Naive thymus-derived CD4-positive, alpha-beta T cell (primary cell): ENCODE results near the gene ABTB1. TPM values are rescaled to one million over a fixed set of nuclear protein-coding genes. Genes with fewer than 3 reads are reported as not detected.

Experiments
- ATAC-seq: fragments of 150-1000 bp; cut with Tn5 transposase; 2 replicates; pipeline ENCODE4 v1.10.0; 2021; ENCODE audit warnings: mild to moderate bottlenecking, moderate library complexity
- CTCF ChIA-PET: fragments of 350-600 bp; sonication (Branson Sonifier 250); formaldehyde crosslinking; loops from one replicate; lab custom pipeline; 2021; ENCODE audit warnings: antibody characterized with exemption; lab: Charles Lee
- POLR2A ChIA-PET: fragments of 350-600 bp; sonication (Branson Sonifier 250); formaldehyde crosslinking; loops from one replicate; lab custom pipeline; 2021; ENCODE audit warnings: antibody characterized with exemption, inconsistent platforms; lab: Charles Lee
- DNase-seq, 9 donors: peaks; one replicate each; pipeline versions ENCODE4 v3.0.0 to v3.0.0-alpha.2; 2020 to 2022; ENCODE audit warnings: mixed read lengths in 1 of 9
- H3K27ac ChIP-seq: one replicate; pipeline ENCODE4 v1.7.0; 2013; ENCODE audit warnings: mild to moderate bottlenecking, low read depth, low read length, moderate library complexity
- H3K27me3 ChIP-seq, 2 donors: one replicate each; pipeline ENCODE4 v1.7.0; 2013; ENCODE audit warnings: low read length in 2 of 2, mild to moderate bottlenecking in 2 of 2, moderate library complexity in 2 of 2; ENCODE audit not compliant: control insufficient read depth in 2 of 2, insufficient read depth in 2 of 2
- H3K36me3 ChIP-seq, 3 experiments: 1 replicate in 2 of 3; 2 replicates in 1 of 3; pipeline ENCODE4 v1.7.0; 2013; ENCODE audit warnings: low read length in 3 of 3, mild to moderate bottlenecking in 3 of 3, moderate library complexity in 1 of 3; ENCODE audit not compliant: insufficient read depth in 3 of 3, control insufficient read depth in 2 of 3
- H3K4me1 ChIP-seq, 2 donors: one replicate each; pipeline ENCODE4 v1.7.0; 2013; ENCODE audit warnings: low read length in 2 of 2, mild to moderate bottlenecking in 2 of 2, moderate library complexity in 1 of 2; ENCODE audit not compliant: control insufficient read depth in 2 of 2, insufficient read depth in 2 of 2
- H3K4me3 ChIP-seq: 2 replicates; pipeline ENCODE4 v1.7.0; 2013; ENCODE audit warnings: mild to moderate bottlenecking, low read length
- H3K9me3 ChIP-seq, 3 experiments: 1 replicate in 2 of 3; 2 replicates in 1 of 3; pipeline ENCODE4 v1.7.0; 2013; ENCODE audit warnings: low read length in 3 of 3; ENCODE audit not compliant: control insufficient read depth in 2 of 3
- H3K27ac Mint-ChIP-seq, 9 donors: one replicate each; pipeline ENCODE4 v1.8.0; 2020 to 2022; ENCODE audit warnings: mixed read lengths in 9 of 9, mild to moderate bottlenecking in 8 of 9, moderate library complexity in 5 of 9, inconsistent platforms in 2 of 9
- H3K27me3 Mint-ChIP-seq, 5 donors: one replicate each; pipeline ENCODE4 v1.8.0; 2021 to 2022; ENCODE audit warnings: mixed read lengths in 5 of 5, mild to moderate bottlenecking in 1 of 5
- H3K36me3 Mint-ChIP-seq, 5 donors: one replicate each; pipeline ENCODE4 v1.8.0; 2020 to 2022; ENCODE audit warnings: mixed read lengths in 5 of 5, mild to moderate bottlenecking in 3 of 5, inconsistent platforms in 1 of 5
- H3K4me1 Mint-ChIP-seq, 7 donors: one replicate each; pipeline ENCODE4 v1.8.0; 2020 to 2022; ENCODE audit warnings: mixed read lengths in 7 of 7, mild to moderate bottlenecking in 3 of 7, inconsistent platforms in 1 of 7
- H3K4me3 Mint-ChIP-seq, 10 donors: one replicate each; pipeline ENCODE4 v1.8.0; 2020 to 2022; ENCODE audit warnings: mild to moderate bottlenecking in 10 of 10, mixed read lengths in 10 of 10, moderate library complexity in 6 of 10, inconsistent platforms in 2 of 10
- H3K9me3 Mint-ChIP-seq, 11 donors: one replicate each; pipeline ENCODE4 v1.8.0; 2020 to 2022; ENCODE audit warnings: mixed read lengths in 11 of 11, mild to moderate bottlenecking in 4 of 11, inconsistent platforms in 1 of 11, moderate library complexity in 1 of 11
- intact Hi-C, 2 donors: fragments of 100-400 bp; cut with micrococcal nuclease; formaldehyde crosslinking; loops; one replicate each; pipeline ENCODE4 v1.15.1; 2023
- polyA plus RNA-seq, 2 donors: library from polyadenylated mRNA; unstranded; fragments of 300-500 nt; fragmentation: Illumina TruSeq; gene quantifications; one replicate each; pipeline ENCODE4 v1.2.3, GENCODE V29; 2021
- total RNA-seq, 6 experiments: library from RNA in 5 of 6; stranded (reverse) in 5 of 6; gene quantifications; 1 replicate in 5 of 6; 2 replicates in 1 of 6; pipeline ENCODE4 v1.2.3 and lab custom pipeline; 2021 to 2026

The ABTB1 gene
- total and polyA plus RNA-seq, 7 experiments from 2014 or later: 26.7 to 182 (median 115) TPM

DNA sequence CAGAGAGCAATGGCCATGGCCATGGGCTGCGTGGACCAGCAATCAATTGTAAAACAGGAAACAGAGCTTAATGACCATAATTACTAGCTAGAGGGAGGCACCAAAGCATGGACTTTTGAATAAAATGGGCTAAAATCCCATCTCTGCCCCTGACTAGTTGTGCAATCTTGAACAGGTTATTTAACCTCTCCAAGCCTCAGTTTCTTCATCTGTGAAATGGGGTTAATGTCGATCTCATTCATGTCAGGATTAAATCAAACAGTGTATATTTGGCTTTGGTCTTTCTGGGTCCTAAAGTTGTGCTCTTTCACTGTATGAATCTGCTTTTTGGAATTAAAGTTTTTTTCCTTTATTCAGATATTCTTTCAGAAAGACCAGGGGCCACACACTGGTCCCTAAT is 36.1 kb downstream of the ABTB1 start:
- ATAC-seq (no peak), DNase-seq (no peak)
- H3K27me3 Mint-ChIP-seq: peaks cover 0 to 2% (median under 1%) of the 10 kb centered on the region in 5 donors
- Histone ChIP-seq H3K4me3 (no peak overlapping the region), H3K9me3 (no peaks in the 10 kb centered on the region), H3K27me3 (no peaks in the 10 kb centered on the region), H3K36me3 (no peaks in the 10 kb centered on the region), H3K4me1 (no peaks in the 10 kb centered on the region), H3K27ac (no peak overlapping the region)
- H3K27ac Mint-ChIP-seq: no peak overlapping the region
- H3K36me3 Mint-ChIP-seq: no peaks in the 10 kb centered on the region
- no peak overlapping the region for H3K4me3 Mint-ChIP-seq
- CTCF ChIA-PET: no interaction called here
- POLR2A ChIA-PET: no interaction called here
- intact Hi-C loops: no loop called here
- H3K9me3 Mint-ChIP-seq: peaks cover 0 to 3% (median 0%) of the 10 kb centered on the region in 11 donors
- H3K4me1 Mint-ChIP-seq: peaks cover 0 to 3% (median 0%) of the 10 kb centered on the region in 7 donors

DNA sequence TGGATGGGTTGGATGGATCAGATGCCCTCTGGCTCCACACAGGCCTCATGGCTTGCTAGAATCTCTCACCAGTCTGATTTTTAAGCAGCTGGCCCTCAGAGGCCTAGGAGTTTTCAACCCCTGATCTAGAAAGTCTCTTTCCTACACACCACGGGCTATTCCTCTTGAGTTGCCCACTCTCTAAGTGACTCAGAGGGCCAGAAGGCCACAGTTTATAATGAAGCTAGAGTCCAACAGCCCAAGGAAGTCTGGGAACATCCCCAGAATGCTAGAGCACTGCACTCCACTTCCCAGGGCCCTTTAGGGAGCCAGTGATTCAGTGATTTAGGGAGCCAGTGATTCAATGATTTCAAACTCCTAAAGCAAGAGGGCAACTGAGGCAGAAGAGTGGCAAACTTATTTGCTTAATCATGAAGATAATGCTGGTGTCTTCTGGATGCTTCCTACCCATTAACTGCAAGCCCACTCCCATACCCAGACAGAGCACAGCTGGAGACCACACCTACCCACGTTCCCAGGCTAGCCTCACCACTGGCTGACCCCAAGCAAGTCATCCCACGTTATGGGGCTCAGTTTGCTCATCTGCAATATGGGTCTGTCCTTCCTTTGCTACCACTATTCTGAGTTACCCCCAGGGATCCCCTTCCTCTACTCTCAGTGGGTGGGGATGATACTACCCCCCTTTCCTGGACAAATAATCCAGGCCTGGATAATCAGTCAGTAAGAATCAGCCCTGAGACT is 36.7 kb downstream of the ABTB1 start:
- Mint-ChIP-seq H3K9me3 (peaks cover 0 to 2% (median 0%) of the 10 kb centered on the region in 11 donors), H3K4me1 (peaks cover 0 to under 1% (median 0%) of the 10 kb centered on the region in 7 donors), H3K4me3 (no peak overlapping the region), H3K27ac (no peak overlapping the region), H3K36me3 (no peaks in the 10 kb centered on the region), H3K27me3 (peaks cover 0 to 1% (median 0%) of the 10 kb centered on the region in 5 donors)
- POLR2A ChIA-PET: no interaction called here
- ATAC-seq (no peak), DNase-seq (no peak)
- CTCF ChIA-PET: no interaction called here
- H3K36me3 ChIP-seq: no peaks in the 10 kb centered on the region
- H3K27me3 ChIP-seq: no peaks in the 10 kb centered on the region
- no peak overlapping the region for H3K27ac ChIP-seq
- H3K4me3 ChIP-seq: no peak overlapping the region
- H3K9me3 ChIP-seq: no peaks in the 10 kb centered on the region
- intact Hi-C loops: no loop called here
- H3K4me1 ChIP-seq: no peaks in the 10 kb centered on the region

DNA sequence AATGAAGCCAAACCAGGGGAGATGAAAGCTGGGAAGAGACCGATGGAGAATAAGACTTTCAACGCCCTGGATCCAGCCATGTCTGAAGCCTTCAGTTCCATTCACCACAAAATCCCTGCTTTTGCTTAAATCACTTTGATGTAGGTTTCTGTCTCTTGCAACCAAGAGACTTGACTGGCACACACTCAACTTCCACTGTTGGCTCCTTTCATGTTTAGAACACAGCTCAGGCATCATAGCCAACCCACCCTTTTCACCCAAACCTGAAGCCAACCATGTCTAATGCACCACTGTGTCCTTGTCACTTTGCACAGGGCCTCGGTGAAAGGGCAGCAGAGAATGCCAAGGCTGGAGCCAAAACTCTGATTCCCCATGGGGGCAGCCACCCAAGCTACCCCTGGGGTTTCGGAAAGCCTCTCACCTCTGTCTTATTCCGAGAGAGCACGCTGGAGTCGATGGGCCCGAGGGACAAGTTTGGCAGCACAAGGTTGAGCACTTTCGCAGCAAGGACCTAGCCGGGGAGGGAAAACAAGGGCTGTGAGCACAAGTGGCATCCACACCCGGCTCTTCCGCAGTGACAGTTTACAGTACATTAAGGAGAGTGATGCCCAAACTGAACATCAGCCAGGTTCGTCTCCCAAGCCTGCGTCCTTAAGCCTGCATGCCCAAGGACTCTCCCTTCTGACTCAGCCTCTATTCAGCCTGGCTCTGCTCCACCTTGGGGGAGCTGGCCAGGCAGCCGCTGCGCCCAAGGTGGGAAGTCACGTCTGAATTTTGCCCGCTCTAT is 37.6 kb downstream of the ABTB1 start:
- Mint-ChIP-seq H3K36me3 (no peaks in the 10 kb centered on the region), H3K27me3 (peaks cover 0 to 2% (median 1%) of the 10 kb centered on the region in 5 donors), H3K4me3 (no peak overlapping the region), H3K27ac (no peak overlapping the region), H3K9me3 (no peaks in the 10 kb centered on the region), H3K4me1 (no peaks in the 10 kb centered on the region)
- ATAC-seq: no peak
- ChIA-PET CTCF (no interaction called here), POLR2A (no interaction called here)
- DNase-seq: no peak
- Histone ChIP-seq H3K4me3 (no peak overlapping the region), H3K27me3 (no peaks in the 10 kb centered on the region), H3K27ac (no peak overlapping the region), H3K9me3 (no peaks in the 10 kb centered on the region), H3K4me1 (no peaks in the 10 kb centered on the region), H3K36me3 (no peaks in the 10 kb centered on the region)
- intact Hi-C loops: no loop called here

- Mint-ChIP-seq H3K36me3 (no peaks in the 10 kb centered on the region), H3K4me1 (no peaks in the 10 kb centered on the region), H3K27me3 (peaks cover 0 to 5% (median 4%) of the 10 kb centered on the region in 5 donors), H3K9me3 (no peaks in the 10 kb centered on the region), H3K27ac (no peak overlapping the region), H3K4me3 (no peak overlapping the region)
- ATAC-seq (no peak), DNase-seq (no peak)
- H3K27ac ChIP-seq: no peak overlapping the region
- CTCF ChIA-PET: no interaction called here
- no peaks in the 10 kb centered on the region for H3K4me1 ChIP-seq
- POLR2A ChIA-PET: no interaction called here
- H3K9me3 ChIP-seq: no peaks in the 10 kb centered on the region
- no peak overlapping the region for H3K4me3 ChIP-seq
- H3K27me3 ChIP-seq: no peaks in the 10 kb centered on the region
- intact Hi-C loops: no loop called here
- H3K36me3 ChIP-seq: no peaks in the 10 kb centered on the region
These were observed 38.4 kb downstream of the ABTB1 start for GRCh38 chr3:127711021-127711695.

DNA sequence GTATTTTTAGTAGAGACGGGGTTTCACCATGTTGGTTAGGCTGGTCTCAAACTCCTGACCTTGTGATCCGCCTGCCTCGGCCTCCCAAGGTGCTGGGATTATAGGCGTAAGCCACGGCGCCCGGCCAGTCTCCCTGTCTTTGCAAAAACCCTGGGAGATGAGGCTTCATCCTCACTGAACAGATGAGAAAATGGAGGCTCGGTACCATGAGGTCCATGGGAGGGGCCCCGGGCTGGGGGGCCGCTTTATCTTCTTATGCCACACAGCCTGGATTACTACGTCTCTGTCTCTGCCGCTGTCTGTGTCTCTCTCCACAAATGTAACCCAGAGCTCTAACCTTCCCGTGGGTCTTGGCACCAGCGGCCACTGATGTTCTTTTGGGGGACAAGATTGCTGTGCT is 39.1 kb downstream of the ABTB1 start:
- no peak overlapping the region for H3K4me3 Mint-ChIP-seq
- no peaks in the 10 kb centered on the region for H3K4me1 Mint-ChIP-seq
- ChIA-PET POLR2A (no interaction called here), CTCF (no interaction called here)
- Histone ChIP-seq H3K9me3 (no peaks in the 10 kb centered on the region), H3K4me1 (no peaks in the 10 kb centered on the region), H3K27ac (no peak overlapping the region), H3K4me3 (no peak overlapping the region), H3K36me3 (no peaks in the 10 kb centered on the region), H3K27me3 (no peaks in the 10 kb centered on the region)
- H3K36me3 Mint-ChIP-seq: no peaks in the 10 kb centered on the region
- H3K9me3 Mint-ChIP-seq: no peaks in the 10 kb centered on the region
- no peak overlapping the region for H3K27ac Mint-ChIP-seq
- ATAC-seq: no peak
- peaks cover 0 to 5% (median 4%) of the 10 kb centered on the region in 5 donors for H3K27me3 Mint-ChIP-seq
- intact Hi-C loops: no loop called here
- DNase-seq: no peak

- Mint-ChIP-seq H3K27me3 (peaks cover 0 to 5% (median 4%) of the 10 kb centered on the region in 5 donors), H3K27ac (no peak overlapping the region), H3K9me3 (no peaks in the 10 kb centered on the region), H3K4me1 (no peaks in the 10 kb centered on the region), H3K36me3 (no peaks in the 10 kb centered on the region), H3K4me3 (no peak overlapping the region)
- CTCF ChIA-PET: interaction anchor here (0.6 kb wide), 1 partner anchor 56 kb away, joined by 3 read pairs; no protein-coding TSS in a partner anchor
- intact Hi-C loops: no loop called here
- Histone ChIP-seq H3K27me3 (no peaks in the 10 kb centered on the region), H3K9me3 (no peaks in the 10 kb centered on the region), H3K4me1 (no peaks in the 10 kb centered on the region), H3K27ac (no peak overlapping the region), H3K36me3 (no peaks in the 10 kb centered on the region), H3K4me3 (no peak overlapping the region)
- DNase-seq: no peak
- POLR2A ChIA-PET: no interaction called here
- ATAC-seq: no peak
These were observed 39.7 kb downstream of the ABTB1 start for GRCh38 chr3:127712461-127712860.
